GM20000 (cell line): ENCODE results near the gene CRISPLD2.
"Not testable (repeated sequence)": the region's sequence is repeated elsewhere in the genome, so short reads cannot be mapped to it uniquely, and the experiment has no call there.

ENCODE experiments used
- DNase-seq: peaks from one replicate; pipeline ENCODE4 v3.0.0; 2012; ENCODE audit warnings: low spot score
- TF ChIP-seq, protein P1 (sequence below): IDR thresholded peaks from 2 replicates; pipeline ENCODE4 v1.5.1; 2012; ENCODE audit warnings: mild to moderate bottlenecking, control low read depth; ENCODE audit errors: extremely low read depth, missing control alignments

Gene CRISPLD2

GRCh38 chr16:84848986-84849634, 29.3 kb downstream of the CRISPLD2 start:
- TF ChIP-seq, protein P1, sequence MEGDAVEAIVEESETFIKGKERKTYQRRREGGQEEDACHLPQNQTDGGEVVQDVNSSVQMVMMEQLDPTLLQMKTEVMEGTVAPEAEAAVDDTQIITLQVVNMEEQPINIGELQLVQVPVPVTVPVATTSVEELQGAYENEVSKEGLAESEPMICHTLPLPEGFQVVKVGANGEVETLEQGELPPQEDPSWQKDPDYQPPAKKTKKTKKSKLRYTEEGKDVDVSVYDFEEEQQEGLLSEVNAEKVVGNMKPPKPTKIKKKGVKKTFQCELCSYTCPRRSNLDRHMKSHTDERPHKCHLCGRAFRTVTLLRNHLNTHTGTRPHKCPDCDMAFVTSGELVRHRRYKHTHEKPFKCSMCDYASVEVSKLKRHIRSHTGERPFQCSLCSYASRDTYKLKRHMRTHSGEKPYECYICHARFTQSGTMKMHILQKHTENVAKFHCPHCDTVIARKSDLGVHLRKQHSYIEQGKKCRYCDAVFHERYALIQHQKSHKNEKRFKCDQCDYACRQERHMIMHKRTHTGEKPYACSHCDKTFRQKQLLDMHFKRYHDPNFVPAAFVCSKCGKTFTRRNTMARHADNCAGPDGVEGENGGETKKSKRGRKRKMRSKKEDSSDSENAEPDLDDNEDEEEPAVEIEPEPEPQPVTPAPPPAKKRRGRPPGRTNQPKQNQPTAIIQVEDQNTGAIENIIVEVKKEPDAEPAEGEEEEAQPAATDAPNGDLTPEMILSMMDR: no peak
- no peak for DNase-seq

GRCh38 chr16:84849751-84850150, 30.0 kb downstream of the CRISPLD2 start:
- no peak for DNase-seq
- TF ChIP-seq, protein P1: no peak

DNA sequence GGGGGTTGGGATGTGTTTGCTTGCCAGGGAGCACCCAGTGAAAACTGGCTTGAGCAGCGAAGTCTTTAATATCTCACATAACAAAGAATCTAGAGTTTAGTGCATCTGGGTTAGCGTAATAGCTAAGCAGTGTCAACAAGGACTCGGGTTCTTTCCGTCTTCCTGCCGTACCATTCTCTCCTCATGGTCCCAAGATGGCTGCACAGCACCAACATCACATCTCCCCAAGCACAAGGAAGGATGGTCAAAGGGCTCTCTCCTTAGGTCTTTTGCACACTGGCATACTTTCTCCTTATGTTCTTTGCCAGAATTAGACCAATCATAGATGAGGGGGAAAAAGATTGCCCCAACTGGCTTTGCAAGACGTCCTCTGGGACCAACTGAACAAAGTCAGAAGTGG, 30.9 kb downstream of the CRISPLD2 start:
- DNase-seq: no peak
- TF ChIP-seq, protein P1: no peak

GRCh38 chr16:84851192-84852127, 31.7 kb downstream of the CRISPLD2 start:
- no peak for DNase-seq
- TF ChIP-seq, protein P1: no peak

- TF ChIP-seq, protein P1: no peak
- no peak for DNase-seq
These were observed 33.7 kb downstream of the CRISPLD2 start for GRCh38 chr16:84853534-84853933.

DNA sequence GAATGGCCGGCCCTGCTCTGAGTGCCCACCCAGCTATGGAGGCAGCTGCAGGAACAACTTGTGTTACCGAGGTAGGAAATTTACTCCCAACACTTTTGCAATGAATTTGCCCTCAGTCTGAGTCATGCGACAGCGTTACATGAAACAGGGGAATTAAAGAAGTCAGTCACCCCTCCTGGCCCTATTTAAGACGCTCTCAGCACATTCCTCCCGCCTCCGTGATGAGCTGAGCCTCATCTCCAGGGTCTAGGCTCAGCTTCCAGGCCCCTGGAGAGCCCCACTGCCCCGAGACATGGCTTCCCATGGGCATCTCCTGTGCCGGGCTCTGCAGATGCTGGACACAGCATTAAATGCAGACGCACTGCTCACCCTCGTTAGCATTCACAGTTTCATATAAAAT, 35.0 kb downstream of the CRISPLD2 start:
- DNase-seq: no peak
- TF ChIP-seq, protein P1: no peak

DNA sequence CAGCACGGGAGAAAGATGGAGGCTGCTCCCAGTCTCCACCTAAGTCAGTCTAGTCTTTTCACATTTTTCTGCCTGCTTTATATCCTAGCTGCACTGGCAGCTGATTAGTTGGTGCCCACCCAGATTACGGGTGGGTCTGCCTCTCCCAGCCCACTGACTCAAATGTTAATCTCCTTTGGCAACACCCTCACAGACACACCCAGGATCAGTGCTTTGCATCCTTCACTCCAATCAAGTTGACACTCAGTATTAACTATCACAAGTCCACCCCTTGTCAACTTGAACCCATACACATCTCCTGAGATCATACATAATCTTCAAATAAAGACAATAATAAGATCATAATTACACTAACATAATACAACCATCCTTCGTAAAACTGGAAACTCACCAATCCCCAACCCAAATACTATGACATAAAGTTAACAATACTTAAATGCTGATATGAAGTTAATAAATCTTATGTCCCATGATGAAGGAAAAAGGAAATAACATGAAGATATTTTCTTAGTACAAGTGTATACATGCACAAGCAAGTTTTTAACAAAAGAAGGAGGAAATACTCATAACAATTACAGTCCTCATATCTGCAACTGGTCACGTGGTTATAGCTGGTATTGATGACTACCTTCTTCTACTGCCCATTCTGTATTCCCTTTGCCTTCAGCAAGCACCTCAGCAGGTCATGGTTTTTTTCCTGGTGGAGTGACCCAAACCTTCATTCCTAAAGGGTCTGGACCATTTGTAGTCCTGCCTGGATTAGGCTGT, 35.8 kb downstream of the CRISPLD2 start:
- DNase-seq: not testable (repeated sequence)

DNA sequence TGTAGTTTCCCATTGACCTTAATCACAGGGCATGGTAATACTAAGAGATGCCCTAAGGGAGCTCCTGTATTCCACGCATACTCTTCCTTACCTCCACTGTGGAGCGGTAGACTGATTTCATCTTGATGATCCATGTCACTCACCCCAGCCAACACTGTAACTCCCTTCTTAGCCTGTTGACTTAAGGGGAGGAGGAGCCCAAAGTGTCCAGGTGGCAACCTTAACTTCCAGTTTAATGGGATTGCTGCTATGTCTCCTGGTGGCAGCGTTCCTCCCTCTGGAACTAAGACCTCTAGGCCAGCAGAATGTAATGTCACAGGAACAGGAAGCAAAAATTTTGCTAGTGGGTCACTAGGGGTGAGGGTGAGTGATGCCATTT, 36.4 kb downstream of the CRISPLD2 start:
- not testable (repeated sequence) for DNase-seq

GRCh38 chr16:84856811-84857210, 37.0 kb downstream of the CRISPLD2 start:
- not testable (repeated sequence) for DNase-seq
